IPS-15b (cell line): ENCODE results near the gene EEFSEC.

Experiments
- H3K27me3 ChIP-seq: one replicate; pipeline ENCODE4 v1.6.1; 2013; ENCODE audit warnings: low read length; ENCODE audit not compliant: control insufficient read depth, insufficient read depth
- H3K36me3 ChIP-seq: one replicate; pipeline ENCODE4 v1.6.1; 2013; ENCODE audit warnings: low read length; ENCODE audit not compliant: control insufficient read depth, insufficient read depth
- H3K4me1 ChIP-seq: one replicate; pipeline ENCODE4 v1.6.1; 2013; ENCODE audit warnings: mild to moderate bottlenecking, low read length; ENCODE audit not compliant: control insufficient read depth, insufficient read depth
- H3K4me3 ChIP-seq: one replicate; pipeline ENCODE4 v1.5.1; 2013; ENCODE audit warnings: low read depth, low read length
- H3K9ac ChIP-seq: one replicate; pipeline ENCODE4 v1.6.1; 2013; ENCODE audit warnings: low read depth, mild to moderate bottlenecking, low read length
- H3K9me3 ChIP-seq: one replicate; pipeline ENCODE4 v1.6.1; 2013; ENCODE audit warnings: mild to moderate bottlenecking, low read length; ENCODE audit not compliant: control insufficient read depth, insufficient read depth

The EEFSEC gene

GRCh38 chr3:128421439-128421836, 268.2 kb downstream of the EEFSEC start:
- H3K9ac ChIP-seq, result no peak overlapping the region
- no peak overlapping the region for H3K4me3 ChIP-seq
- H3K27me3 ChIP-seq, result peaks cover 10% of the 10 kb centered on the region
- H3K36me3 ChIP-seq, result no peaks in the 10 kb centered on the region
- no peaks in the 10 kb centered on the region for H3K9me3 ChIP-seq
- H3K4me1 ChIP-seq, result no peaks in the 10 kb centered on the region

GRCh38 chr3:128421966-128422365, 268.7 kb downstream of the EEFSEC start:
- no peaks in the 10 kb centered on the region for H3K9me3 ChIP-seq
- H3K36me3 ChIP-seq, result no peaks in the 10 kb centered on the region
- H3K4me3 ChIP-seq, result no peak overlapping the region
- peaks cover 14% of the 10 kb centered on the region for H3K27me3 ChIP-seq
- peaks cover 3% of the 10 kb centered on the region for H3K4me1 ChIP-seq
- no peak overlapping the region for H3K9ac ChIP-seq

- Histone ChIP-seq H3K9ac (no peak overlapping the region), H3K4me3 (no peak overlapping the region), H3K27me3 (peaks cover 19% of the 10 kb centered on the region), H3K9me3 (no peaks in the 10 kb centered on the region), H3K4me1 (peaks cover 3% of the 10 kb centered on the region), H3K36me3 (no peaks in the 10 kb centered on the region)
These were observed 269.7 kb downstream of the EEFSEC start for GRCh38 chr3:128422762-128423524.

GRCh38 chr3:128423525-128424147, 270.4 kb downstream of the EEFSEC start:
- no peak overlapping the region for H3K4me3 ChIP-seq
- no peak overlapping the region for H3K9ac ChIP-seq

GRCh38 chr3:128424508-128425069, 271.3 kb downstream of the EEFSEC start:
- H3K27me3 ChIP-seq, result peaks cover 31% of the 10 kb centered on the region
- H3K4me3 ChIP-seq, result no peak overlapping the region
- peaks cover 3% of the 10 kb centered on the region for H3K4me1 ChIP-seq
- H3K9ac ChIP-seq, result no peak overlapping the region
- H3K36me3 ChIP-seq, result no peaks in the 10 kb centered on the region
- no peaks in the 10 kb centered on the region for H3K9me3 ChIP-seq

More at GRCh38 chr3:128423525-128424147, 270.4 kb downstream of the EEFSEC start:
- Histone ChIP-seq H3K9me3 (no peaks in the 10 kb centered on the region), H3K27me3 (peaks cover 25% of the 10 kb centered on the region), H3K4me1 (peaks cover 3% of the 10 kb centered on the region), H3K36me3 (no peaks in the 10 kb centered on the region)

GRCh38 chr3:128425142-128425845, 272.0 kb downstream of the EEFSEC start:
- H3K36me3 ChIP-seq, result no peaks in the 10 kb centered on the region
- H3K4me3 ChIP-seq, result no peak overlapping the region
- no peaks in the 10 kb centered on the region for H3K9me3 ChIP-seq
- peaks cover 39% of the 10 kb centered on the region for H3K27me3 ChIP-seq
- H3K9ac ChIP-seq, result no peak overlapping the region
- peaks cover 3% of the 10 kb centered on the region for H3K4me1 ChIP-seq

- Histone ChIP-seq H3K27me3 (peaks cover 43% of the 10 kb centered on the region), H3K9me3 (no peaks in the 10 kb centered on the region), H3K4me3 (no peak overlapping the region), H3K9ac (no peak overlapping the region), H3K4me1 (peaks cover 6% of the 10 kb centered on the region), H3K36me3 (no peaks in the 10 kb centered on the region)
These were observed 272.5 kb downstream of the EEFSEC start for GRCh38 chr3:128425846-128426127.

- H3K9me3 ChIP-seq, result no peaks in the 10 kb centered on the region
- H3K4me3 ChIP-seq, result peak overlapping the region; percentile 32
- peaks cover 49% of the 10 kb centered on the region for H3K27me3 ChIP-seq
- H3K4me1 ChIP-seq, result peaks cover 6% of the 10 kb centered on the region
- H3K9ac ChIP-seq, result no peak overlapping the region
- no peaks in the 10 kb centered on the region for H3K36me3 ChIP-seq
These were observed 273.0 kb downstream of the EEFSEC start for GRCh38 chr3:128426128-128426921.

- no peak overlapping the region for H3K9ac ChIP-seq
- peaks cover 58% of the 10 kb centered on the region for H3K27me3 ChIP-seq
- H3K9me3 ChIP-seq, result no peaks in the 10 kb centered on the region
- no peak overlapping the region for H3K4me3 ChIP-seq
- peaks cover 14% of the 10 kb centered on the region for H3K4me1 ChIP-seq
- H3K36me3 ChIP-seq, result no peaks in the 10 kb centered on the region
These were observed 274.0 kb downstream of the EEFSEC start for GRCh38 chr3:128427175-128427857.

- H3K9ac ChIP-seq, result no peak overlapping the region
- no peak overlapping the region for H3K4me3 ChIP-seq
- peaks cover 15% of the 10 kb centered on the region for H3K4me1 ChIP-seq
- H3K36me3 ChIP-seq, result no peaks in the 10 kb centered on the region
- H3K27me3 ChIP-seq, result peaks cover 58% of the 10 kb centered on the region
- H3K9me3 ChIP-seq, result no peaks in the 10 kb centered on the region
These were observed 274.9 kb downstream of the EEFSEC start for GRCh38 chr3:128427872-128428822.
